ENCODE data around the gene DVL1.
A peak's percentile ranks its signal among the peaks of the same experiment; 100 is the strongest.
"Not testable (repeated sequence)": the region's sequence is repeated elsewhere in the genome, so short reads cannot be mapped to it uniquely, and the experiment has no call there.

Gene DVL1

GRCh38 chr1:1349256-1350012, at the start of gene DVL1:
Gene DVL1 (minus strand): TSS chr1:1349418. CDS start chr1:1349065, 353 bp downstream.
- peak; percentile 52 for DNase-seq

- no peak for DNase-seq
Observed at GRCh38 chr1:1398677-1399186, 49.5 kb upstream of the DVL1 start.

DNA sequence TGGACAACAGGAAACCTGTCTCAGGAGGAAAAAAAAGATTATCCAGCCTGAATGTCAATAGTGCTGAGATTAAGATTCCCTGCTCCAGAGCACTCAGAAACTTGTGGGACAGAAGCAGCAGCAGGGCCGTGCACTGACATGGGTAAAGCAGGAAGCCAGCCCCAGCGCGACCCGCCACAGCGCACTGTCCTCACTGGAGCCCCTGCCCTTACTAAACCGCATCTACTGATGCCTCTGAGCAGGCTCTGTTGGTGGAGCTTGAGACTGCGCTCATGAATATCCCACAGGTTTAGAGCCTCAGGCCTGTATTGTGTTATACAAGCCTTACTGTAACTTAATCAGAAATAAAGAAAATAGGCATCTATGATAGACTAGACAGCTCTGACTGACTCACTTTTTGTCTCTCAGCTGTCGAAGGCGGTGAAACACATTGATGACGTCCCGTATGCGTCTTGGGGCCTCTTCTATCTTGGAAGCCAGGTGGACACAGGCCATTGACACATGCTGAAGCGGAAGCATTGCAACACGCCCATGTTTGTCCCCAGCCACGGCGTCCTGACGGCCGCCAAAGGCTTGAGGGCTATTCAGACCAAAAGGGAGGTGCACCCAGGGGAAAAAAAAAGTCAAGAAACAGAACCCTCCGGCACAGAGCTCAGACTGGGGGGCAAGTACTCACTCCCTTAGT, 48.8 kb upstream of the DVL1 start:
- no peak for DNase-seq

GRCh38 chr1:1395166-1395565, 45.9 kb upstream of the DVL1 start:
- DNase-seq: no peak

GRCh38 chr1:1394116-1394515, 44.9 kb upstream of the DVL1 start:
- no peak for DNase-seq

GRCh38 chr1:1393428-1393827, 44.2 kb upstream of the DVL1 start:
- DNase-seq: no peak

DNA sequence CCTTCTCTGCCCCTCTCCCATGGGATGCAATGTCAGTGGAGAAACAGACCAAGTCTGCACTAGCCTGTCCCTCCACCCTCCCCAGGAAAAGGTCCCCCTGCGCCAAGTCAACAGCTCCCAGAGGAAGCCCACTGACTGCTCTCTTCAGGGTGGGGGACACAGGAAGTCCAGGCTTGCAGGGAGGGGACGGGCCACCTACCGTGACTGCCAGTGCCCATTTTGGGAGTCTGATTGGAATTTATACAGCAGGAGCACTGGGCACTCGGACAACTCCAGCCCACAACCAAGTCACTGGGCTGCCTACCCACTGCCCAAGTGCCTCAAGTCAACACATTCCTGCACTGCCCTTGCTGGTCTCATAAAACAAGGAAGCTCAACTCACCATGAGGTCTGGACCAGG, 43.8 kb upstream of the DVL1 start:
- no peak for DNase-seq

DNA sequence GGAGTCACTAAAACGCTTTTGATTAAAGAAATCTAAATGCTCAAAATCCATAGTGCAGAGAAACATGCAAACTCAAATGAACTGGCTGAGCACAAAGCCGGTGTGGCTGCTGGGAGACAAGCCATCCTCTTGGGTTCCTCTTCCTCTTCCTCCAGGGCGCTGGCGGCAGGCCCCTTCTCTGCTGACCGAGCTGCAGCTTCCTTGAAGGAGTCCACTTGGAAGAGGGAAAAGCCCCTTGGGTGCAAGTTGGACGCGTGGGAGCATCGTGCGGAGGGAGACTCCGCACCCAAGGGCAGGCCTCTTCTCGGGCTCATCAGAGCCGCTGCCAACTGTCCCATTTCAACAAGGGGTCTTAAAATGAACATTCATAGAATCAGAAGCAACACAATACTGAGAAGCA, 42.0 kb upstream of the DVL1 start:
- DNase-seq: no peak

DNA sequence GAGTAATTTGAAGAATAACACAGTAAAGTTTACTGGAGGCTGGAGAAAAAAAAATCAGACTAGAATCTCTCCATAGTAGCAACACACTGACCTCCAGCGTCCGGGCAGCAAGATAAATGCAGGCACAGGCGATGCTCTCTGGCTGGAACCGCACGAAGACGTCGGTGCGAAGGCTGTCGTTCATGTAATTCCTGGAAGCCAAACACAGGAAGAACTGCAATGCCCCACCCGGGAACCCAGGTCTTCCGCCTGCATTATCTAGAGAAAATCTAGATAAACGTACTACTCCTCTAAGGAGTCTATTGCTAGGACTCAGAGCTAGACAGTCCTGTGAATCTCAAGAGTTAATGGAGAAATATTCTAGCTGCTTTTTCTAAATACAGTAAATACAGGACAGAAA, 41.5 kb upstream of the DVL1 start:
- DNase-seq: no peak

- DNase-seq: no peak
Observed at GRCh38 chr1:1388078-1388472, 38.9 kb upstream of the DVL1 start.

GRCh38 chr1:1387098-1388077, 38.2 kb upstream of the DVL1 start:
- no peak for DNase-seq

GRCh38 chr1:1385931-1386330, 36.7 kb upstream of the DVL1 start:
- DNase-seq: no peak

DNA sequence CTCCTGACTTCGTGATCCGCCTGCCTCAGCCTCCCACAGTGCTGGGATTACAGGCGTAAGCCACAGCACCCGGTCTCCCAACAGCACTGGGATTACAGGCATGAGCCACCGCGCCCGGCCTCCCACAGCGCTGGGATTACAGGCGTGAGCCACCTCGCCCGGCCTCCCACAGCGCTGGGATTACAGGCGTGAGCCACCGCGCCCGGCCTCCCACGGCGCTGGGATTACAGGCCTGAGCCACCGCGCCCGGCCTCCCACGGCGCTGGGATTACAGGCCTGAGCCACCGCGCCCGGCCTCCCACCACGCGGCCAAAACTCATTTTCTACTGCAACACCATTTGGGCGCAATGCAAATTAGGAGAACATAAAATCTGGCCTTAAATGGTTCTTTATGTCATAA, 36.1 kb upstream of the DVL1 start:
- DNase-seq: not testable (repeated sequence)

DNA sequence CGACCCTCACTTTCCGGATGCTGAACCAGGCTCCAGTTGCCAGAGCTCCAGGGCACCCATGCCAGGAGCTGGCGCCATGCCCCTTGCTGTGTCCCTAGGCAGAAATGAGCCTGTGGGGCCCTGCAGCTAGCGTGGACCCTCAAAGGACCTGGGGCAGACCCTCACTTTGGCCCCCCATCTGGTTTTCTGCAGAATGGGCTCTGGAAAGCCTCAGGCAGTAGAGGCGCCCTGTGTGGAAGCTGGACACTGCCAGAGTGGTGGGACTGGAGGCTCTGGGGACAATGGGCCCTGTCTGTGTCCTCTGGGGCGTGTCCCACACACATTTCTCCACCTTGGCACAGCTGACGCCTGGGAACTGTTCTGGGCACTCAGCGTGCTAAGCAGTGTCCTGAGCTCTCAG, 32.1 kb upstream of the DVL1 start:
- no peak for DNase-seq

DNA sequence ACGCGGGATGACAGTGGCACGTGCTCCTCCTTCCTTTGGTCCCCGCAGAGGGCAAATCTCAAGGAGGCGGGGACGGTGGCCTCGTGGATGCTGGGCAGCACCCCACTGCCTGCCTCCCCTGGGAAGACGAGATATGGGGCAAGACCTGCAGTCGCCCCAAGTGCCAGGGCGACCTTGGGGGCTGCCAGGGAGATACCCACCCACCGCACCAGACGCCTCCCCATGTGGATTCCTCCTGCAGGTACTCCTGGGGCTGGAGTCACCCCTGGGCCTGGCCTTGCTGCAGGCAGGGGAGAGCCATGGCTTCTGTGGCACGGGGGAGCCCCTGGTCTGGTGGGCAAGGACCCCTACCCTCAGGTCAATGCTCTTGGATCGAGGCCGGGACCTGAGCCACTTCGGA, 31.6 kb upstream of the DVL1 start:
- no peak for DNase-seq

GRCh38 chr1:1377540-1378205, 28.5 kb upstream of the DVL1 start:
- no peak for DNase-seq

DNA sequence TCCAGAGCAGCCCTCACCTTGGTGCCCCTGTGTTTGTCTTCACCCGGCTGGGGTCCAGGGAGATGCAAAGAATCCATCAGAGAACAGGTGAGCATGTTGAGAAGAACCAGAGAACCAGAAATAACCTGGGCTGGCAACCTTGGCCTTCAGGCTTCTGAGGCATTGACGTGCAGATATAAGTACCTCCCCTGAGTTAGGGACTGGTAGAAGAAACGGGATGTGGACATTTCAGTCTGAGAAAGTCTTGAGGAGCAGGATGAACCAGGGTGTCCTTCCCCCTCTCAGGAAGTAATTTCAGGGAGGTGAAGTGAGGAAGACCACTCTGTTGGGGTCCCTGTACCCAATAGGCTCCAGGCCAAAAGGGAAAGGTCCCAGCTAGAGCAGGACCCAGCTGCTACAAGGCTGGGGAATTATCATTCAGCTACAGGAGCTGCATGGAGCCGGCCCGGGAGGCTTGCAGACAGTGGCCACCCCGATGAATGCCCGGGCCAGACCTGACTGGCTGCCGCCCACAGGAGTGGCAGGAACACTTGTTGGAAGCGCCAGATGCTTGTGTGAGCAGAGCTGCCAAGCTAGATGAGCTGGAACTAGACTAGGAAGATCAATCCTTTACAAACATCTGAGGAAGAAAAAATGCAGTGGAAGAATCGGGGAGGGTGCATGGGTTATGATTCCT, 27.5 kb upstream of the DVL1 start:
- no peak for DNase-seq

DNA sequence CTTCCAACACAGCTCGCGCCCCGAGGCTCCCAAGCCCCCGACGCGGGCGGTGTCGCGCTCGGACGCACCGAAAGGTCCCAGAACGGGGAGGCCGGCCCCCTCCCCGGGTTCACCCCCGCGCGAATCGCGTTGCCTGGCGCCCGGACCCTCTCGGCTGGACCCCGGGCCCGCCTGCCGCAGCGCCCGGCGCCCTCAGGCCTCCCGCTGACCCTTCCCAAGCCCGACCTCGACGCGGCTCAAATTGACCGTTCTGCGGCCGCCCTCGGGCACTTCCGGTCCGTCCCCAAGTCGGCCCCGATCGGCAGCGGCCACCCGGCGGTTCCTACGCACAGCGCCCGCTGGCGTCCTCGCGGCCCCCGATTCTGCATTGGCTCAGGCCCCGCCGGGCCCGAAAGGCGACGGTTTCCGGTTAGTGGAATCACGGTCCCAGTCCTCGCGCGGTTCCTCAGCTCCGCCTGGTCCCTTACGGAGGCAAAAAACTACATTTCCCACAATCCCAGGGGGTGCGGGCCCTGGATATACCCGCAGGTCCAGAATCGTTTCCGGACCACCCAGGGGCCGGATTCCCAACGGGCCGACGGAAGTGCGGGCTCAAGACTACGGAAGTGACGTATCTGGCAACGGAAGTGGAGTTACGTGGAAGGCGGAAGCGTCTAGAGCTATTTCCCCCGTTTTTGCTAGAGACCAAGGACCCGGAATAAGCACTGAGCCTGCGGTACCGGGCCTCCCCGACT, 25.9 kb upstream of the DVL1 start, which contains the start of gene AURKAIP1:
TSS of gene AURKAIP1 (minus strand) at position 279 of the 734 bp plus-strand sequence. CDS start 451 bp downstream, outside the sequence.
- peak; percentile 99 for DNase-seq

- no peak for DNase-seq
Observed at GRCh38 chr1:1374589-1374928, 25.3 kb upstream of the DVL1 start.

- DNase-seq: no peak
Observed at GRCh38 chr1:1373815-1374588, 24.8 kb upstream of the DVL1 start.
